ENCODE measurements around the gene ATP6V0C. TPM values are rescaled to one million over a fixed set of nuclear protein-coding genes. Genes with fewer than 3 reads are reported as not detected.

Gene ATP6V0C
- total RNA-seq, 1 experiment from 2014 or later, result 176 TPM

DNA sequence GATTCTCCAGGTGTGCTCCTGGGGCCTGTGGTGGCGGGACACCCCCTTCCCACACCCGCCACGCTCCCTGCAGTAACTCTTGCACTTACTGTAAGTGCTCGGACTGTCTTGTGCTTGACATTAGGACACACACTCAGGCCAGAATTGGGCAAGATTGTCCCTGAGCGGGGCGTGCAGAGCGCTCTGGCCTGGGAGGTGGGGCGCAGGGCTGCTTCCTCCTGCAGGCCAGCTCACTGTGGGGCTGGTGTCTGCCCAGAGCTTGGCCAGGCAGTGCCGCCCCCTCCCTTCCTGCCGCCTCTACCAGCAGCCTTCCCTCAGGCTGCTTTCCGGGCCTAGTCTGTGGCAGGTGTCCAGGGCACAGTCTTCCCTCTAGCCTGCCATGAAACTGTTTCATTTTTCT, 6.1 kb upstream of the ATP6V0C start:
- no CpG with 5 or more reads among the region's 11 CpGs for WGBS (ENCODE audit: extremely low coverage, insufficient read length, low lambda C conversion rate)
- Histone ChIP-seq H3K9ac (ENCODE audit: extremely low read depth, insufficient read length, low read length) (no peak overlapping the region), H4K5ac (ENCODE audit: insufficient read length, low read depth, low read length) (no peak overlapping the region), H4K20me1 (ENCODE audit: control insufficient read depth, insufficient read depth, insufficient read length) (no peaks in the 10 kb centered on the region), H4K91ac (ENCODE audit: insufficient read length, low read depth, low read length) (no peak overlapping the region), H2BK5ac (ENCODE audit: insufficient read length, low read length) (no peak overlapping the region), H2BK12ac (ENCODE audit: insufficient read length, low read depth, low read length) (no peak overlapping the region), H2BK15ac (ENCODE audit: low read depth, low read length) (no peak overlapping the region), H2BK120ac (ENCODE audit: low read depth, low read length, poor library complexity, severe bottlenecking) (no peak overlapping the region), H3K56ac (ENCODE audit: insufficient read length, low read depth, low read length) (no peak overlapping the region), H2AK5ac (ENCODE audit: insufficient read length, low read length) (no peak overlapping the region), H3K79me1 (ENCODE audit: insufficient read depth, low read depth, low read length, poor library complexity, severe bottlenecking) (no peaks in the 10 kb centered on the region), H3K4me2 (ENCODE audit: insufficient read depth, insufficient read length, low read length) (no peak overlapping the region), H4K8ac (replicated peaks; ENCODE audit: insufficient read length, low read depth, low read length) (no peak overlapping the region), H3K4ac (ENCODE audit: low read depth, low read length) (no peak overlapping the region), H3K18ac (ENCODE audit: insufficient read length, low read depth, low read length) (no peak overlapping the region), H3K14ac (ENCODE audit: insufficient read depth, low read length) (no peak overlapping the region), H3K23ac (ENCODE audit: insufficient read length, low read depth, low read length) (no peak overlapping the region), H2BK20ac (ENCODE audit: low read depth, low read length, poor library complexity, severe bottlenecking) (no peak overlapping the region), H3K9me3 (ENCODE audit: control insufficient read depth, low read depth, low read length) (no peaks in the 10 kb centered on the region), H3K79me2 (ENCODE audit: insufficient read depth, low read length) (no peaks in the 10 kb centered on the region), H3K27ac (ENCODE audit: insufficient read length, low read depth, low read length) (no peak overlapping the region), H2AFZ (ENCODE audit: low read length) (no peak overlapping the region), H3K4me1 (ENCODE audit: insufficient read depth, low read length) (no peaks in the 10 kb centered on the region; the same call in 1 of the 2 replicates), H3K23me2 (ENCODE audit: insufficient read length, low read depth, low read length, poor library complexity, severe bottlenecking) (no peaks in the 10 kb centered on the region), H3T11ph (ENCODE audit: low read length) (no peak overlapping the region), H3K27me3 (ENCODE audit: insufficient read depth, low read length) (no peaks in the 10 kb centered on the region)
- no peak for DNase-seq
- Mint-ChIP-seq H3K4me1 (peaks cover 17 to 29% of the 10 kb centered on the region in 2 experiments), H3K27ac (peak overlapping the region in 1 of 3 experiments; percentile 18; a peak in 1 of 7 replicates), H3K27me3 (ENCODE audit: low read depth) (peaks cover 5% of the 10 kb centered on the region), H3K4me3 (no peak overlapping the region), H3K9me3 (no peaks in the 10 kb centered on the region; a peak in 1 of 5 replicates), H3K36me3 (ENCODE audit: insufficient read depth in 1 of 3, low read depth in 3 of 3) (no peaks in the 10 kb centered on the region)
- TF ChIP-seq, protein P1, sequence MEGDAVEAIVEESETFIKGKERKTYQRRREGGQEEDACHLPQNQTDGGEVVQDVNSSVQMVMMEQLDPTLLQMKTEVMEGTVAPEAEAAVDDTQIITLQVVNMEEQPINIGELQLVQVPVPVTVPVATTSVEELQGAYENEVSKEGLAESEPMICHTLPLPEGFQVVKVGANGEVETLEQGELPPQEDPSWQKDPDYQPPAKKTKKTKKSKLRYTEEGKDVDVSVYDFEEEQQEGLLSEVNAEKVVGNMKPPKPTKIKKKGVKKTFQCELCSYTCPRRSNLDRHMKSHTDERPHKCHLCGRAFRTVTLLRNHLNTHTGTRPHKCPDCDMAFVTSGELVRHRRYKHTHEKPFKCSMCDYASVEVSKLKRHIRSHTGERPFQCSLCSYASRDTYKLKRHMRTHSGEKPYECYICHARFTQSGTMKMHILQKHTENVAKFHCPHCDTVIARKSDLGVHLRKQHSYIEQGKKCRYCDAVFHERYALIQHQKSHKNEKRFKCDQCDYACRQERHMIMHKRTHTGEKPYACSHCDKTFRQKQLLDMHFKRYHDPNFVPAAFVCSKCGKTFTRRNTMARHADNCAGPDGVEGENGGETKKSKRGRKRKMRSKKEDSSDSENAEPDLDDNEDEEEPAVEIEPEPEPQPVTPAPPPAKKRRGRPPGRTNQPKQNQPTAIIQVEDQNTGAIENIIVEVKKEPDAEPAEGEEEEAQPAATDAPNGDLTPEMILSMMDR (conservative IDR thresholded peaks at IDR 0.05), result no peak
